Stimulated activated CD4-positive, alpha-beta T cell treated with anti-CD3 and anti-CD28 coated beads, TNF-alpha, amount 100 ng/mL, for 1 hour (primary cell): Measurements from ENCODE around the gene GSC2.

Experiments used
- DNase-seq, 3 donors: peaks; one replicate each; pipeline ENCODE4 v3.0.0-alpha.2; 2020; ENCODE audit warnings: low read depth in 3 of 3, low spot score in 1 of 3

The GSC2 gene

GRCh38 chr22:19136915-19137314 is 13.2 kb downstream of the GSC2 start:
- no peak for DNase-seq

DNA sequence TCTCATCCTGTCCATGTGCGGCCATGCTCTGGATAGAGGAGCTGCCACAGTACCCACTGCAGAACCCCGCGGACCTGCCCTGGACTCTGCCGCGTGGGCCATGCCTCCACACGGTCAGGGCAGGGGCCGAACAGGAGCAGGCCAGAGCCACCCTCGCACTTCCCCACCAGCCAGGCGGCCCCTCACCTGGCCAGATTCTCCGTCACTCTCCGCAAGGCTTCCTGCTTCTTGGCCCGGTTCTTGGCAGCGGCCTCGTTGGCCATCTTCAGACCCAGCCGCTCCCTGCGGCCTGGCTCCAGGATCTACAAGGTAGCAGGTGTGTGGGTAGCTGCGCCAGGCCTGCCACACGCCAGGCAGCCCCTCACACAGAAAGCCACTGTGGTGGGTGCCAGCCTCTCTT is 15.2 kb downstream of the GSC2 start:
- no peak for DNase-seq

DNA sequence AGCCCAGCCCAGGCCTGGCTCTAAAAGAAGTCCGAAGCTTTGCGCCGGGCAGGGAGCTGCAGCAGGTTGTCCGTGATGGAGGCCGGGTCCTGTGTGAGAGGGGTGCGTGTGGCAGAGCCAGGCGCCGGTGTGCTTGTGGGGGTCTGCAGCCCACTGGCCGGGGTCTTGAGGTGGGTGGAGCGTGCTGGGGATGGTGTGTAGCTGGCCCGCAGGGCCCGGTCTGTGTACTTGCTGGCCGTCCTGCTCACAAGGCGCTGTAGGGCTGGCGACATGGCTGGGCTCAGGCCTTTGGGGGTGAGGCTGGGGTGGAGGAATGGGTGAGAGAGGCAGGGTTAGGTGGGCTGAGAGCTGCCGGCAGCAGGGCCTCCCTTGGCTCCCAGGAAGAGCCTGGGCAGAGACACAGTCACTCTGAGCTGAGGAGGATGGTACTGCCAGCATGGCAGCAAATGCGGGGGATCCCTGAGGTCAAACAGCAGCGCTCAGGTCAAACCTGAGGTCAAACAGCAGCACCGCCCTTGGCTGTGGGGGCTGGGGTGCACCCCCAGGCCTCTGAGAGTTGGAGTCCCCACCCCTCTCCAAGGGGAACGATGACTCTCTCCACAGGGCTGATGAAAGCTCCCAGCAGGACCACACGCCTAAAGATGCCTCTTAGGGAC is 15.8 kb downstream of the GSC2 start:
- no peak for DNase-seq

DNA sequence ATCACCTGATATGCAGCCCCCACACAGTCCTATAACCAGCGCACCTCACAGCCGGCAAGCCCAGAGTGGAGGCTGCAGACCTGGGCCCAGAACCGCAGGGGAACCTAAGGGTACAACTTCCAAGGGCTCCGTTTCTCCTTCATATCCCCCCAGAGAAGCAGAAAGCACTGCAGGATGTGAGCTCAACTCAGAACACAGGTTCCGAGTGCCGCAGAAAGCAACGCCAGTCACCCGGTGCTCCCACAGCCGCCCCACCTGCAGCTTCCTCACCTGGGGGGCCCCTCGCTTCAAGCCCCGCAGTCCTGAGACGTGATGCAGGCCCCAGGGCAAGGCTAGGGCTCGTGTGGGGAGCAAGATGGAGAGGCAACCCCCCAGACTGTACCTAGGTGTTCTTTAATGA is 16.5 kb downstream of the GSC2 start:
- no peak for DNase-seq

GRCh38 chr22:19132693-19133400 is 17.2 kb downstream of the GSC2 start:
- no peak for DNase-seq

DNA sequence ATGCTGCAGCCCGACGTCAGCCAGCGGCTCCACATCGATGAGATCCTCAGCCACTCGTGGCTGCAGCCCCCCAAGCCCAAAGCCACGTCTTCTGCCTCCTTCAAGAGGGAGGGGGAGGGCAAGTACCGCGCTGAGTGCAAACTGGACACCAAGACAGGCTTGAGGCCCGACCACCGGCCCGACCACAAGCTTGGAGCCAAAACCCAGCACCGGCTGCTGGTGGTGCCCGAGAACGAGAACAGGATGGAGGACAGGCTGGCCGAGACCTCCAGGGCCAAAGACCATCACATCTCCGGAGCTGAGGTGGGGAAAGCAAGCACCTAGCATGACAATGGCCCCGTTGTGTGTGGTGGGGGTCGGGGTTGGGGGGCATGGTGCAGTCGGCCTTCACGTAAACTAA is 17.9 kb downstream of the GSC2 start:
- no peak for DNase-seq

DNA sequence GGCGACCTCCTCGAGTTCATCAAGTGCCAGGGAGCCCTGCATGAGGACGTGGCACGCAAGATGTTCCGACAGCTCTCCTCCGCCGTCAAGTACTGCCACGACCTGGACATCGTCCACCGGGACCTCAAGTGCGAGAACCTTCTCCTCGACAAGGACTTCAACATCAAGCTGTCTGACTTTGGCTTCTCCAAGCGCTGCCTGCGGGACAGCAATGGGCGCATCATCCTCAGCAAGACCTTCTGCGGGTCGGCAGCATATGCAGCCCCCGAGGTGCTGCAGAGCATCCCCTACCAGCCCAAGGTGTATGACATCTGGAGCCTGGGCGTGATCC is 18.4 kb downstream of the GSC2 start:
- no peak for DNase-seq

- no peak for DNase-seq
These were observed 19.0 kb downstream of the GSC2 start, which contains the start of gene TSSK2 for GRCh38 chr22:19130959-19131684. TSS of gene TSSK2 (plus strand) at chr22:19131308. CDS start at chr22:19131400, 92 bp downstream.

DNA sequence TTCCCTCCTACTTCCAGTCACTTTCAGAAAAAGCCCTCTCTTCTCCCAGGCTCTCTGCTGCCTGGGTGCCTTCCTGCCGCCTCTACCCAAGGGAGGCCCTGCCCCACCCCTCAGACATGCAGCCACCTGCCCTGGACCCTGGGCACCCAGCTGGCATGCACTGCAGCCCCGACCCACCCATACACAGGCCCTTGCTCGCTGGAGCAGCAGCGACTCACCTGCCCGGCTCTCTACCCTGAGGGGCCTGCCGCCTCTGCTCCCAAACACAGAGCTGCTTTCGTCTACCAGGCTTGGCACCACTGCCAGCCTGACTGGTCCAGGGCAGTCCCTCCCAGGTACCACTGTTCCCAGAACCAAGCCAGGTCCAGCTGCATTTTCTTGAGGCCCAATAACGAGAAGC is 20.2 kb downstream of the GSC2 start:
- DNase-seq = no peak

DNA sequence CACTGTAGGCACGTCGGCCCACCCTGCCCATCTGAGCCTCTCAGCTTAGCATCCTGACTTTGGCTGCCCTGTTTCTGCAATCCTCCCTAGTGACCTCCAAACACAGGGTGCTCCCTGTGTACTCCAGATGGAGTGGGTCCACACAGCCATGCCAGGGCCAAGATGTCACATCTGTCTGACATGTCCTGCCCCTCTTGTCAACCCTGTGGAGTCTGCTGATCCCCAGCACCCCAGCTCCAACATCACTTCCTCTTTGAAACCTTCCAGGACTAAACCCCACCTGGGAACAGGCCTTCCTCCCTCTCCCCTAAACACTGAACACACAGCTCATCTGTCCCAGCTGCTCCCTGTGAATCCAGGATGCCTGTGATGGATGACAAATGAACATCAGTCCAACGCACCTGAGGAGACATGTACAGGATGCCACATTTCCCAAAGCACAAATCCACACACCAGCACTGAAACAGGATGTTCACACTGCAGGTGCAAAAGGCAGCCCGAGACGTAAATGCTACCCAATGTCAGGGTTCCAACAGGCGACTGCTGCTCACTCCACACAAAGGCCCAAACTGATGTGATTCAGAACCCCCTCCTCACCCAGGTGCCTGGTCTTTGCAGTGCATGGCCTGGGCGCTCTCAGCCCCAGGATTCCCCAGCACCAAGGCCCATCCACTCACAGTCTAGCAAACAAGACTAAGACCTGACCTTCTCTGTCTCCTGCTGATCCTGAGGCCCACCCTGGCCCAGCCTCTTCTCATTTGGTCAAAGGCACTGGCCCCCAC is 21.0 kb downstream of the GSC2 start:
- no peak for DNase-seq

GRCh38 chr22:19128009-19128401 is 22.1 kb downstream of the GSC2 start:
- DNase-seq = no peak

DNA sequence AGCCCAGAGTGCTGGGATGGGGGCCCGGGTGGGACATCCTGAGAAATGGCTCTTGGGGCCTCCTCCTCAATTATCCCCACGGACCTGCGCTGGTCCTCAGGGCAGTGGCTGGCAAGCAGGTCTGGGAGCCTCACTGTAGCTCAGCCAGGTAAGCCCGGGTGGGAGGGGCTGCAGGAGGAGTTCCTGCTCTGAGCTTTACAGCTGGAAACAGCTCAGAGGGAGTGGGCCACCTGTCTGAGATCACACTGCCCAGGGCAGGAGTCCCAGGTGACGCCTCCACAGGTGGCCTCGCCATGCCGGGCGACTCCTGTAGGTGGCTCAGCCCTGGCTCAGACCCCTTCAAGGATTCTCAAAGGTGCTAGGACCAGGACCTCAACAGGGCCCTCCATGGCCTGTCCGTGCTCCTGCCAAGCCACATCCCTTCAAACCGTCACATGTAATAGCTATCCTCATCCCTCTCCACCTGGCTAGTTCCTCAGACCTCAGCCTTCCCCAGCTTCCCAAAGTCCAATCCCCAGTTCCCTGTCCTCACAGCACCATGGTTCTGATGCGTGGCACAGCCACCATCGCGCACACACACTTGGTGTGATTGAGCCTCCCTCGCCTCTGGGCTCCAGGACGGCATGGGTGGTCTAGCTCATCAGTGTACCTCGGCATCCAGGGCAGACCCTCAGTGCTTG is 22.6 kb downstream of the GSC2 start:
- no peak for DNase-seq

DNA sequence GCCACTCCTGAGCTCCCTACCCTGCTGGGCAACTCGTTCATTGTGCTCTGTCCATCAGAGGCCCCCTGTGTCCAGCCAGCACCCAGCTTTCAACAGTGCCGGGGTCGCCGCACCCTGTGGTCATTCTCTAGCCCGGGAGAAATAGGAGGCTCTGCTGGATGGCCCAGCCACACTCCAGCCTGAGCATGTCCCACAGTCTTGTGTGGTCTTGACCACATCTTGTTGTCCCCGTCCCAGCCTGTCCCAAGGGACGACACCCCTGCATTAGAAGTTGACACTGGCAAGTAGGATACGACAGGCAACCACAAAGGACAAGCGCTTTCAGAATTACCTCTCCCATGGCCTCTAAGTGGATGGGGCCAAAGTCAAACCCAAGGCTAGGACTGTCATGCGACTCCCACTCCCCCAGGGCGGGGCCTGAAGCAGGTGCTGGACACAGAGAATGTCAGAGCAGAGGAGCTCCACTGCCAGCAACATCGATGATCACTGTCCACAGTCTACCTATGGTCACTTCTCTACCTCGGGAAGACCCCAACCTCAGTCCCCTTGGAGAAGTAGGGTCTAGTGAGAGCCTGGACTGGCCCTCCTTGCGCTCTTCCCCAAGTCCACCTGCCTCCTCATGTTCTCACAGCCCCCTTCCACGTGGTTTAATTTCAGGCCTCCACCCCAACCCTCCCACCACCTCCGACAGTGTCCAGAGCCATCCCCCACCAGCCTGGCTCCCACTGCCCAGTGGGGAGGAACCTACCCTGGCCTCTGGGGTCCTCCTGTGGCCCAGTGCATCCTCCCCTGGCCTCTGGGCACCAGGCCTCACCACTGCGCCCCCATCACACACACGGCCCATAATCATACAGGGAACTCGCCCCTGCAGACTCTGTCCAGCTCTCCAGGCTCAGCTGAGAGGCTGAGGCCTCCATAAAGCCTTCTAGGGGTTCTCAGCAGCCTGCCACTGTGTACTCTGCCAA is 23.5 kb downstream of the GSC2 start:
- no peak for DNase-seq

- no peak for DNase-seq
These were observed 24.4 kb downstream of the GSC2 start for GRCh38 chr22:19125474-19126308.

DNA sequence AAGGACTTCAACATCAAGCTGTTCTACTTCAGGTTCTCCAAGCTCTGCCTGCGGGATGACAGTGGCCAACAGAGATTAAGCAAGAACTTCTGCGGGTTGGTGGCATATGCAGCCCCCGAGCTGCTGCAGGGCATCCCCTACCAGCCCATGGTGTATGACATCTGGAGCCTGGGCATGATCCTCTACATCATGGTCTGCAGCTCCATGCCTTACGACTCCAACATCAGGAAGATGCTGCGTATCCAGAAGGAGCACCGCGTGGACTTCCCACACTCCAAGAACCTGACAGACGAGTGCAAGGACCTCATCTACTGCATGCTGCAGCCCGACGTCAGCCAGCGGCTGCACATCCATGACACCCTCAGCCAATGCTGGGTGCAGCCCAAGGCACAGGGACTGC is 25.1 kb downstream of the GSC2 start:
- no peak for DNase-seq

- no peak for DNase-seq
These were observed 25.7 kb downstream of the GSC2 start for GRCh38 chr22:19124377-19124776.

DNA sequence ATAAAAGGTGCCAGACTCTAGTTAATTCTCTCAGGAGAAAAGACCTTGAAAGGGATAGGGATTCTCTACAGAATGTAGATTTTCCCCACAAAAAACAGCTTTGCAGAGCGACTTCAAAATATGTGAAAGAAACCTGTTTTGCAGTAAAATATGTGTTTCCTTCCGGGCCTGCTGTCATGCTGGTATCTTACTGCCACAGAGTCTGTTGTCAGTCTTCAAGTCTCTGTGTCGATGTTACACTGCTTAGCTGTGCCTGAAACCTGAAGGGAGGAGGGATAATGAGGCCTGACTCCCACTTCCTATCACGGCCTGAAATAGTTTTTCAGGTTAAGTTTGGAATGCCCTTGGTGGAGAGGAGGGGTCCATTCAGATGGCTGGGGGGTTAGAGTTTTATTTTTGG is 26.2 kb downstream of the GSC2 start:
- no peak for DNase-seq

- DNase-seq = no peak
These were observed 27.2 kb downstream of the GSC2 start for GRCh38 chr22:19122752-19123492.
